ENCODE results near the gene NEK6. TPM values are rescaled to one million over a fixed set of nuclear protein-coding genes. Genes with fewer than 3 reads are reported as not detected.

The NEK6 gene
- total RNA-seq, 1 experiment from 2014 or later = 66.6 TPM

- BruUV-seq (replicated peaks) = no TSS peak
- Histone ChIP-seq H3K4me3 (ENCODE audit: low read depth, low read length) (no peak overlapping the region), H3K36me3 (ENCODE audit: control insufficient read depth, insufficient read depth, low read length) (peaks cover 4% of the 10 kb centered on the region), H3K27me3 (replicated peaks; ENCODE audit: control insufficient read depth, insufficient read depth, low read length) (no peaks in the 10 kb centered on the region), H3K4me1 (no peaks in the 10 kb centered on the region), H3K9me3 (no peaks in the 10 kb centered on the region)
- H3K27ac Mint-ChIP-seq (ENCODE audit: unreplicated experiment) = no peak overlapping the region
- no peaks in the 10 kb centered on the region for H3K9me3 Mint-ChIP-seq (ENCODE audit: unreplicated experiment)
- ChIA-PET POLR2A (no interaction called here), CTCF (no interaction called here)
- no peaks in the 10 kb centered on the region for H3K27me3 Mint-ChIP-seq (ENCODE audit: insufficient read depth, unreplicated experiment)
- H3K4me1 Mint-ChIP-seq (ENCODE audit: low read depth, unreplicated experiment) = no peaks in the 10 kb centered on the region
- H3K4me3 Mint-ChIP-seq (ENCODE audit: unreplicated experiment) = no peak overlapping the region
- TF ChIP-seq, protein P1, sequence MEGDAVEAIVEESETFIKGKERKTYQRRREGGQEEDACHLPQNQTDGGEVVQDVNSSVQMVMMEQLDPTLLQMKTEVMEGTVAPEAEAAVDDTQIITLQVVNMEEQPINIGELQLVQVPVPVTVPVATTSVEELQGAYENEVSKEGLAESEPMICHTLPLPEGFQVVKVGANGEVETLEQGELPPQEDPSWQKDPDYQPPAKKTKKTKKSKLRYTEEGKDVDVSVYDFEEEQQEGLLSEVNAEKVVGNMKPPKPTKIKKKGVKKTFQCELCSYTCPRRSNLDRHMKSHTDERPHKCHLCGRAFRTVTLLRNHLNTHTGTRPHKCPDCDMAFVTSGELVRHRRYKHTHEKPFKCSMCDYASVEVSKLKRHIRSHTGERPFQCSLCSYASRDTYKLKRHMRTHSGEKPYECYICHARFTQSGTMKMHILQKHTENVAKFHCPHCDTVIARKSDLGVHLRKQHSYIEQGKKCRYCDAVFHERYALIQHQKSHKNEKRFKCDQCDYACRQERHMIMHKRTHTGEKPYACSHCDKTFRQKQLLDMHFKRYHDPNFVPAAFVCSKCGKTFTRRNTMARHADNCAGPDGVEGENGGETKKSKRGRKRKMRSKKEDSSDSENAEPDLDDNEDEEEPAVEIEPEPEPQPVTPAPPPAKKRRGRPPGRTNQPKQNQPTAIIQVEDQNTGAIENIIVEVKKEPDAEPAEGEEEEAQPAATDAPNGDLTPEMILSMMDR (IDR thresholded peaks at IDR 0.05; ENCODE audit: insufficient read depth in 1 of 2, low read depth in 1 of 2, low read length in 1 of 2, severe bottlenecking in 1 of 2, unreplicated experiment in 1 of 2) = no peak
- no peak for DNase-seq
- intact Hi-C loops (cut with micrococcal nuclease; ENCODE audit: unreplicated experiment) = no loop called here
- H3K36me3 Mint-ChIP-seq (ENCODE audit: insufficient read depth, unreplicated experiment) = peaks cover 22% of the 10 kb centered on the region
Measured at GRCh38 chr9:124321416-124321815, 63.7 kb downstream of the NEK6 start.

- H3K4me3 ChIP-seq (ENCODE audit: low read depth, low read length) = no peak overlapping the region
- ChIA-PET CTCF (no interaction called here), POLR2A (no interaction called here)
- Mint-ChIP-seq H3K27me3 (ENCODE audit: insufficient read depth, unreplicated experiment) (no peaks in the 10 kb centered on the region), H3K4me3 (ENCODE audit: unreplicated experiment) (no peak overlapping the region), H3K36me3 (ENCODE audit: insufficient read depth, unreplicated experiment) (peaks cover 19% of the 10 kb centered on the region), H3K4me1 (ENCODE audit: low read depth, unreplicated experiment) (no peaks in the 10 kb centered on the region), H3K9me3 (ENCODE audit: unreplicated experiment) (no peaks in the 10 kb centered on the region), H3K27ac (ENCODE audit: unreplicated experiment) (no peak overlapping the region)
- DNase-seq = no peak
- no peaks in the 10 kb centered on the region for H3K4me1 ChIP-seq
- no TSS peak for BruUV-seq (replicated peaks)
- peaks cover 4% of the 10 kb centered on the region for H3K36me3 ChIP-seq (ENCODE audit: control insufficient read depth, insufficient read depth, low read length)
- intact Hi-C loops (cut with micrococcal nuclease; ENCODE audit: unreplicated experiment) = no loop called here
- no peaks in the 10 kb centered on the region for H3K27me3 ChIP-seq (replicated peaks; ENCODE audit: control insufficient read depth, insufficient read depth, low read length)
- TF ChIP-seq, protein P1 (IDR thresholded peaks at IDR 0.05; ENCODE audit: insufficient read depth in 1 of 2, low read depth in 1 of 2, low read length in 1 of 2, severe bottlenecking in 1 of 2, unreplicated experiment in 1 of 2) = no peak
- H3K9me3 ChIP-seq = no peaks in the 10 kb centered on the region
Measured at GRCh38 chr9:124321935-124322334, 64.2 kb downstream of the NEK6 start.

- TF ChIP-seq, protein P1 (IDR thresholded peaks at IDR 0.05; ENCODE audit: insufficient read depth in 1 of 2, low read depth in 1 of 2, low read length in 1 of 2, severe bottlenecking in 1 of 2, unreplicated experiment in 1 of 2) = no peak
- intact Hi-C loops (cut with micrococcal nuclease; ENCODE audit: unreplicated experiment) = no loop called here
- H3K27me3 ChIP-seq (replicated peaks; ENCODE audit: control insufficient read depth, insufficient read depth, low read length) = no peaks in the 10 kb centered on the region
- H3K4me3 Mint-ChIP-seq (ENCODE audit: unreplicated experiment) = no peak overlapping the region
- peaks cover 18% of the 10 kb centered on the region for H3K36me3 Mint-ChIP-seq (ENCODE audit: insufficient read depth, unreplicated experiment)
- DNase-seq = no peak
- no peaks in the 10 kb centered on the region for H3K9me3 Mint-ChIP-seq (ENCODE audit: unreplicated experiment)
- H3K27me3 Mint-ChIP-seq (ENCODE audit: insufficient read depth, unreplicated experiment) = no peaks in the 10 kb centered on the region
- CTCF ChIA-PET = no interaction called here
- BruUV-seq (replicated peaks) = no TSS peak
- H3K4me3 ChIP-seq (ENCODE audit: low read depth, low read length) = no peak overlapping the region
- no peaks in the 10 kb centered on the region for H3K4me1 Mint-ChIP-seq (ENCODE audit: low read depth, unreplicated experiment)
- H3K4me1 ChIP-seq = no peaks in the 10 kb centered on the region
- no peaks in the 10 kb centered on the region for H3K9me3 ChIP-seq
- POLR2A ChIA-PET = no interaction called here
- H3K36me3 ChIP-seq (ENCODE audit: control insufficient read depth, insufficient read depth, low read length) = peaks cover 4% of the 10 kb centered on the region
- no peak overlapping the region for H3K27ac Mint-ChIP-seq (ENCODE audit: unreplicated experiment)
Measured at GRCh38 chr9:124322618-124323432, 65.1 kb downstream of the NEK6 start.

All from Caco-2 (cell line).